PC-9 (cell line): Measurements from ENCODE around the gene RNU4-1.

Experiments used
- EZH2 ChIP-seq: fragments of 200-600 bp; sonication (generic); IDR thresholded peaks from 2 replicates; pipeline ENCODE4 v1.8.0; 2017; ENCODE audit warnings: antibody characterized with exemption, low read depth
- TF ChIP-seq, protein P1 (sequence below): fragments of 200-600 bp; sonication (generic); conservative IDR thresholded peaks from 2 replicates; pipeline ENCODE4 v1.6.1; 2017; ENCODE audit warnings: mixed run types, antibody characterized with exemption, mild to moderate bottlenecking, moderate library complexity

DNA sequence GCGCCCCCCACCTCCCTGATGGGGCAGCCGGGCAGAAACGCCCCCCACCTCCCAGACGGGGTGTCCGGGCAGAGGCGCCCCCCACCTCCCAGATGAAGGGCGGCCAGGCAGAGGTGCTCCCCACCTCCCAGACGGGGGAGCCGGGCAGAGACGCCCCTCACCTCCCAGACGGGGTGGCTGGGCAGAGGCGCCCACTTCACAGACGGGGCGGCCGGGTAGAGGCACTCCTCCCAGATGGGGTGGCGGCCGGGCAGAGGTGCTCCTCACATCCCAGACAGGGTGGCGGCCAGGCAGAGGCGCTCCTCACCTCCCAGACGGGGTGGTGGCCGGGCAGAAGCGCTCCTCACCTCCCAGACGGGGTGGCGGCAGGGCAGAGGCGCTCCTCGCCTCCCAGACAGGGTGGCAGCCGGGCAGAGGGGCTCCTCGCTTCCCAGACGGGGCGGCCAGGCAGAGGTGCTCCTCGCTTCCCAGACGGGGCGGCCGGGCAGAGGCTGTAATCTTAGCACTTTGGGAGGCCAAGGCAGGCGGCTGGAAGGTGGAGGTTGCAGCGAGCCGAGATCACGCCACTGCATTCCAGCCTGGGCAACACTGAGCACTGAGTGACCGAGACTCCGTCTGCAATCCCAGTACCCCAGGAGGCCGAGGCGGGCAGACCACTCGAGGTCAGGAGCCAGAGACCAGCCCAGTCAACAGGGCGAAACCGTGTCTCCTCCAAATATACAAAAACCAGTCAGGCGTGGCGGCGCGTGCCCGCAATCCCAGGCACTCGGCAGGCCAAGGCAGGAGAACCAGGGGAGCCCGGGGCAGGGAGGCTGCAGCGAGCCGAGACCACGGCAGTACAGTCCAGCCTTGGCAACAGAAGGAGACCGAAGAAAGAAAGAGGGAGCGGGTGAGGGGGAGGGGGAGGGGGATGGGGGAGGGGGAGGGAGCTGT, 14.6 kb downstream of the RNU4-1 start:
- TF ChIP-seq, protein P1, sequence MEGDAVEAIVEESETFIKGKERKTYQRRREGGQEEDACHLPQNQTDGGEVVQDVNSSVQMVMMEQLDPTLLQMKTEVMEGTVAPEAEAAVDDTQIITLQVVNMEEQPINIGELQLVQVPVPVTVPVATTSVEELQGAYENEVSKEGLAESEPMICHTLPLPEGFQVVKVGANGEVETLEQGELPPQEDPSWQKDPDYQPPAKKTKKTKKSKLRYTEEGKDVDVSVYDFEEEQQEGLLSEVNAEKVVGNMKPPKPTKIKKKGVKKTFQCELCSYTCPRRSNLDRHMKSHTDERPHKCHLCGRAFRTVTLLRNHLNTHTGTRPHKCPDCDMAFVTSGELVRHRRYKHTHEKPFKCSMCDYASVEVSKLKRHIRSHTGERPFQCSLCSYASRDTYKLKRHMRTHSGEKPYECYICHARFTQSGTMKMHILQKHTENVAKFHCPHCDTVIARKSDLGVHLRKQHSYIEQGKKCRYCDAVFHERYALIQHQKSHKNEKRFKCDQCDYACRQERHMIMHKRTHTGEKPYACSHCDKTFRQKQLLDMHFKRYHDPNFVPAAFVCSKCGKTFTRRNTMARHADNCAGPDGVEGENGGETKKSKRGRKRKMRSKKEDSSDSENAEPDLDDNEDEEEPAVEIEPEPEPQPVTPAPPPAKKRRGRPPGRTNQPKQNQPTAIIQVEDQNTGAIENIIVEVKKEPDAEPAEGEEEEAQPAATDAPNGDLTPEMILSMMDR = no peak
- no peak for TF ChIP-seq EZH2
